GM19372 (cell line): ENCODE data around the gene ANKRD13D.
A peak's percentile ranks its signal among the peaks of the same experiment; 100 is the strongest.
"Not testable (repeated sequence)": the region's sequence is repeated elsewhere in the genome, so short reads cannot be mapped to it uniquely, and the experiment has no call there.

ENCODE experiments used
- ATAC-seq: cut with Tn5 transposase; IDR thresholded peaks from one replicate; pipeline ENCODE4 v1.9.1; 2021; ENCODE audit warnings: mild to moderate bottlenecking, low read depth, moderate library complexity; ENCODE audit not compliant: unreplicated experiment

The ANKRD13D gene

DNA sequence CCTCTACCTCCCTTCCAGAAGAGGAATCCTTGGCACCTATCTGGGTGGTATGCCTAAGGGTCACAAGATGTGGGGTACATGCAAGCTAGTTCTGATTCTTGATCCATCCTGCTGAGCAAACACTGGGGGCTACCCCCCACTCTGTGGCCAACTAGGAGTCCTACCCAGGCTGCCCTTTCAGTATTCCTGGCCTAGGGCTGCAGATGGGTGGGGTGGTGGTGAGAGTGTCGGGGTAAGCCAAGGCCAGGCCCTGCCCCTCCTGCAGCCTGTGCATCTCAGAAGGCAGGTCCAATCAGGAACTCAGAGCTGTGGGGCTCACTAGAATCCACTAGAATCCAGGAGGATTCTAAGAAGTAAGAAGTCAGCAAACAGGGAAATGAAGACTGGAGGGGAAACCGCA lies 25.1 kb downstream of the ANKRD13D start:
- ATAC-seq, result no peak

DNA sequence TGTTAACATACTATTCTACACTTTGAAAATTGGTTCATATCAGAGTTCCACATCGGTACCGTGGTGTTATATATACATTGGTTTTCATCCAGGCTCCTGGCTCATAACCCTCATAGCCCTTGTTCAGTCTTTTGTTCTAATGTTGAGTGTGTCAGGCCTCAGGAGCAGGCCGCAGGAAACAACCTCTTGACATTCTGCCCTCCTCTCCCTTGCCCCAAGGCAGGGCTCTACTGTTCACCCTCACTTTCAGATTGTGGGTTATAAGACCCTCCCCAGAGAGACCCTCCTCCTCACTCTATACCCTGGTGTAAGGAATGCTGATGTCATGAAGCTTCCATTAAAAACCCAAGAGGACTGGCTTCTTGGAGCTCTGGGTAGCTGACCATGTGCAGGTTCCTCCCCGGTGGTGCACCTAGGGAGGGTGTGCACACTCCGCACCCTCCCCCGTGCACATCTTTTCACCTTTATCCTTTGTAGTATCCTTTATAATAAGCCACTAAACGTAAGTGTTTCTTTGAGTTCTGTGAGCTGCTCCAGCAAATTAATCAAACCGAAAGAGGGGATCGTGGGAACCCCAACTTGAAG lies 26.3 kb downstream of the ANKRD13D start:
- no peak for ATAC-seq

DNA sequence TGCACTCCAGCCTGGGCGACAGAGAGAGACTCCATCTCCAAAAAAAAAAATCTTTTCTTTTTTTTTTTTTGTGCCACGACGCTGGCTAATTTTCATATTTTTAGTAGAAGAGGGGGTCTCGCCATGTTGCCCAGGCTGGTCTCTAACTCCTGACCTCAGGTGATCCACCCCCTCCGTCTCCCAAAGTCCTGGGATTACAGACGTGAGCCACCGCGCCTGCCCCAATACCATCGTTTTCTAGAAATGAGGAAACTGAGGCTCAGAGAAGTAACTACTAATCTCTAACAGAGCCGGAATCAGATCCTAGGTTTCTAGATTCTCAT lies 27.7 kb downstream of the ANKRD13D start:
- no peak for ATAC-seq

DNA sequence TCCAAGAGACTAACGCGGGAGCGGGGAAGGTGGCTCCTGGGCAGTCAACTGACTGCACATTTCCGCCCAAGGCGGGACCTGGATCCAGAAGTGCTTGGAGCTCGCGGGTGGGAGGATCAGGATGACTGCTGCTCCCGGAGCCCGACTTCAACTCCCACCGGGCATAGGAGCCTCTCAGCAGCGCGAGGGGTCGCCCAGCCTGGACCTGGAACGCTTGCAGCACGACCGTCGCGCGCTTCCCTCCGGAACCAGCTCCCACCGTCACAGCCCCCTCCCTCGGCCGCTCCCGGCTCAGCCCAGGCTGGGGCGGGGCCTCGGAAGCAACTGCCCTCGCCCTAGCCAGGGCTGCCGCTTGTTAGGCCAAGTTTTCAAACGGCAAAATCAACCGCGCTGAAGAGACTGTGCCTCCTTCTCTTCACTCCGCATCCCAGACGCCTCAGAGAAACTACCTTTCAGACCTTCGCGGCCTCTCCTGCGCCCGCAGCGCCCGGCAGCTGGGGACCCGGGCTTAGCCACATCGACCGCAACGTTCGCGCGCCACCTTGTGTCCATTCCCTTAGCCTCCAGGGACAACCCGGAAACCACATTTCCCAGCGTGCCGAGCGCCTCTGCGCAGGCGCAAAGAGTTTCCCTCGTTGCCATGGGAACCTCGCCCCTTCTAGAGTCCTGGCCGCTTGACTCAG lies 28.2 kb downstream of the ANKRD13D start:
- ATAC-seq, result peak; percentile 87

DNA sequence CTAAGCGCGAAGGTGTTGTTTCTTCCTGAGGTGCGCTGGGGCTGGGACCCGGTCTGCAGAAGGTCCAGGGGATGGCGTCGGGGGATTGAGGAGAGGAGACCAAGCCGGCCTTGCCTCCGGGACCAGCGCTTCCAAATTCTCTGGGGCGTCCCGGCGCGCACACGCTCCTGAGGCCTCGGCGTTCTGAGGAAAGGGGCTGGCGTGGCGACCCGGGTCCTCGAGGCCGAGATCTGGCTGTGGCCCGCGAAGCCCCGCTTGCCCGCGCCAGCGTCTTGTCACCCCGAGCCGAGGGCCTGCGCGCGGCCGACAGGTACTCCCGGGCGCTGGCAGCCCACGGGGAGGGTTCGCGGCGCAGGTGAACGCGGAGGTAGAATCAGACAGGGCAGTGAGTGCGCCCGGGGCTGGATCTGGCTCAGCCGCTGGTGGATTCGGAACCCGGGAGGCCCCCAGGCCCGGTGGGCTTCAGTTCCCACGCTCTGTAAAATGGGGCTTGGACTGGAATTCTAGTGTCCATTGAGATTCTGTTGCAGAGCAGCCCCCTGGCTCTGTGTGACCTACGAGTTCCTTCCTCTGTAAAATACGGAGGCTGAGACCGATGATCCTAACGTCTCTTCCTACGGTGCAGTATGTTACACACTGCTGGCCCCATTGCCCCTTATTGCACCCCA lies 28.9 kb downstream of the ANKRD13D start:
- peak; percentile 13 for ATAC-seq

DNA sequence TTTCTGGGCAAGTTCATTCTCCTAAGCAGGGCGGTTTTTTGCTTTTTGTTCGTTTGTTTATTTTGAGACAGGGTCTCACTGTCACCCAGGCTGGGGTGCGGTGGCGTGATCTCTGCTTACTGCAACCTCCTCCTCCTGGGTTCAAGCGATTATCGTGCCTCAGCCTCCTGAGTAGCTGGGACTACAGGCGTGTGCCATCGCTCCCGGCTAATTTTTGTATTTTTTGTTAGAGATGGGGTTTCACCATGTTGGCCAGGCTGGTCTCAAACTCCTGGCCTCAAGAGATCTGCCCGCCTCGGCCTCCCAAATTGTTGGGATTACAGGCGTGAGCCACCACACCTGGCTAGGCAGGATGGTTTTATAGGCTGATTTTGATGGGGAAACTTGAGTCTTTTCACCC lies 29.8 kb downstream of the ANKRD13D start:
- not testable (repeated sequence) for ATAC-seq

DNA sequence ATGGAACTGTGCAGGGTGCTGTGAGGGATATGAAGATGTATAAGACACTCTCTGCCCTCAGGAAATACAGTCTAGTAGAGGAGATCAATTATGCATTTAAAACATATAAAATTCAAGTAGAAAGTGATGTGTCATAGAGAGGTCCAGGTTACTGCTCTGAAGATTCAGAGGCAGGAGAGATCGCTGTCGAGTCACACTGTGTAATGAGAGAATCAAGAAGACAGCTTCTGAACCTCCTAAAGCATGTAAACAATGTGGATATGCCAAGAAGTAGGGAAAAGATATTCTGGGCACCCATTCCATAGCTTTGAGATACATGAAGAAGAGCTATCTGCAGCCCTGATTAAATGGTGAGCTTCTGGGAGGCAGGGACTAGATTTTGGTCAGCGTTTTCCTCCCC lies 30.9 kb downstream of the ANKRD13D start:
- no peak for ATAC-seq

DNA sequence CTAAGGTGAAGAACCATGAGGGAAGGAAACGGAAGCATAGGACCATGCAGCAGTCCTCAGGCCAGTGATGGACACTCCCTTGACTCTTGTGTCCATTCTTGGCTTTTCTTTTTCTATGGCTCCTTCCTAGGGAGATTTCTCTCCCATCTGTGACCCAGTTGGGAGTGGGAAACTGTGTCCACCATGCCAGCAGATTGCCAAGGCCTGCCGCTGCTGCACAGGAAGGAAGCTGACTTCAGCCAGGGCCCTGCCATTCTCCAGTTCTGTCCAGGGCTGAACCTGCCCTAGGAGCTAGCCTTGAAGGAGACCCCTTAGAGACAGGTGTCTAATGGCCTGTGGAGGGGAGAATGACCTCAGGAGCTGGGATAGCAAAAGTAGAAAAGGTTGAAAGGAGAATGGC lies 31.6 kb downstream of the ANKRD13D start:
- no peak for ATAC-seq

DNA sequence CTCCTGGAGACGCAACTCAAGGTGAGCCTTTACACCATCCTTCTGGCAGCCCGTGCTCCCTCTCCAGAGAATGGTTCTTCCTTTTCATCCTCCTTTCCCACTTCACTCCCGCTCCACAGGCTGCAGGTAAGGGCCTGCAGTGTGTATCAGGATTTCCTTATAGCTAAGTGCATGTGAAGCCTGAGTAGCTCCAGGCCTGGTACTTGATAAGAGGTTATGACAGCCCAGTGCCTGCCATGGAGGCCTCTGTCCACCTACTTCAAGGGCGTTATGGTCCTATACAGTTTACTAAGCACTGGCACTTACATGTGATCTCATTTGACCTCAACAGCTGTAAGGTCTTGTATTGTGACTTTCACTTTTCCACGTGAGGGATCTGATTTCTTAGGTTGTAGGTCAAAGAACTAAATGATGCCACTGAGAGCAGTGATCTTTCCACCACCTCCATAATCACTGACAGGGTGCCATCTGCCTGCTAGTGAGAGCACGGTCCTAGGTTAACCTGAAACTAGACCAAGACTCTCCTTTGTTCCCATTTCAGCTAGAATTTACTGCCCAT lies 32.3 kb downstream of the ANKRD13D start:
- no peak for ATAC-seq

DNA sequence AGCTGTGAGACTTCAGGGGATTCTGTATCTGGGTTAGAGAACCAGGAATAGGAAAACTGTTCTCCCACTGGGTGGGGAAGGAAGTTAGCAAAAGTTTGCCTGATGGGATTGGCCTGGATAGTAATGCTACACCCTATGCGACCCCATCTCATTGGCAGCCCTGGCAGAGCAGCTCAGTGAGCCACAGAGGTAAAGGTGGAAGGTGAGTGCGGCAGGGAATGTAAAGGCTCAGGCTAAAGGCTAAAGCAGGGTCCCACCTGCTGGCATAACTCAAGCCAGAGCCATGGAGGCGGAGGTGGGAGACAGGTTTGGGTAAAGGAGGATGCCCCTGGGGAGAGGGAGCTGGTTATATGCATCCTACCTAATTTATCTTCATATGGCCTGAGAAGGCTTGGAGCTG lies 32.9 kb downstream of the ANKRD13D start:
- no peak for ATAC-seq

DNA sequence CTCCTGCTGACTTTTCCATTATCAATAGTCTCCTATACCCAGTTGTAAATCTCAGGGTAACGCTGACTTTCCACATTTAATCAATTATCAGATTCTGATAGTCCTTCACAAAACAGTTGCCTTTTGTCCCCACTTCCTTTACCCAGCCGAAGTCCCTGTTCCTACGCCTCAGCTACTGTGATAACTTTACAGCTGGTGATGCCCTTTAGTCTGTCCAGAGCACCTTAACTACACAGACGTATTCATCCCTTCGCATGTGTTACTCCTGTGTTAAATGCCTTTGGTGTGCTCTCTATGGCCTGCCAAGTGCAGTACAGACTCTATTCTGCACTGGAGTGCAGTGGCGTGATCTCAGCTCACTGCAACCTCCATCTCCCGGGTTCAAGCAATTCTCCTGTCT lies 34.4 kb downstream of the ANKRD13D start:
- ATAC-seq, result no peak

DNA sequence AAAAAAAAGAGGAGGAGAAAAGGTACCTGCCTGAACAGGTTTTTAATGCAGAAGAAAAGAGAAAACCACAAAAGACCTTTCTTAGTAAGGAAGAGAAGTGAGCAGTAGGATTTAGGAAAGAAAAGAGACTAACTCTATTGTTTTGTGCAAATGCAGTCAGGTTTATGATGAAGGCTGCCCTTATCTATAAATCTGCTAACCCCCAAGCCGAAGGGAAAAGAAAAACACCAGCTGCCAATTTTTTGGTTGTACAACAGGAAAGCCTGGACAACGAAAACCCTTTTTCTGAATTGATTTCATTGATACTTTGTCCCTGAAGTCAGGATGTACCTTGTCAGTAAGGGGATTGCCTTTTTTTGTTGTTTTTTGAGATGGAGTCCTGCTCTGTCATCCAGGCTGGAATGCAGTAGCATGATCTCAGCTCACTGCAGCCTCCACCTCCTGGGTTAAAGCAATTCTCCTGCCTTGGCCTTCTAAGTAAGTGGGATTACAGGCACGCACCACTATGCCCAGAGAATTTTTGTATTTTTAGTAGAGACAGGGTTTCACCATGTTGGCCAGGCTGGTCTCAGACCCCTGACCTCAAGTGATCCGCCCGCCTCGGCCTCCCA lies 43.1 kb downstream of the ANKRD13D start:
- no peak for ATAC-seq

DNA sequence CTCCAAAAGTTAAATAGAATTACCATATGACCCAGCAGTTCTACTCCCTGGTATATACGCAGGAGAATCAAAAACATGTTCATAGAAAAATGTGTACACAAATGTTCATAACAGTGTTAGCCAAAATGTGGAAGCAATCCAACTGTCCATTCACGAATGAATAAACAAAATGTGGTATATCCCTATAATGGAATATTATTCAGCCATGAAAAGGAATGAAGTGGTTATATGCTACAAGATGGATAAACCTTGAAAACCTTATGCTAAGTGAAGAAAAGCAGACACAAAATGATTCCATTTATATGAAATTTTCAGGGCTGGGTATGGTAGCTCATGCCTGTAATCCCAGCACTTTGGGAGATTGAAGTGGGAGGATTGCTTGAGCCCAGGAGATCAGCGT lies 48.2 kb downstream of the ANKRD13D start:
- ATAC-seq, result no peak

DNA sequence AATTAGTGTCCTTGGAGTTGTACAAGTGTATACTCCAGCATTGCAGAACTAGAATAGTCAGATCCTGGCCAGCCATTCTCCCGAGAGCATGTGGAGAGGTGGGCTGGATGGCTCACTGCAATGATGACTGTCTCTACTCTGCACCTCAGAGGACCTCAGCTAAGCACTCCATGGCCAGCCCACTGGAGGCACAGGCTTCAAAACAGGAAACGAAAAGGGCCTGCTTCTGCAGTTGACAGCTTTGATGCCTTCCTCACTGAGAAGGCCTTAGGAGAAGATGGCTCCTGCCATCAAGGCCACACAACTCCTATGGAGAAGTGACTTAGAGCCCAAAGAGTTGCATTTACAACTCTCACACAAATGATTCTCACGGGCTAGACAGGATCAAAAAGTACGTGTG lies 55.2 kb downstream of the ANKRD13D start:
- no peak for ATAC-seq

DNA sequence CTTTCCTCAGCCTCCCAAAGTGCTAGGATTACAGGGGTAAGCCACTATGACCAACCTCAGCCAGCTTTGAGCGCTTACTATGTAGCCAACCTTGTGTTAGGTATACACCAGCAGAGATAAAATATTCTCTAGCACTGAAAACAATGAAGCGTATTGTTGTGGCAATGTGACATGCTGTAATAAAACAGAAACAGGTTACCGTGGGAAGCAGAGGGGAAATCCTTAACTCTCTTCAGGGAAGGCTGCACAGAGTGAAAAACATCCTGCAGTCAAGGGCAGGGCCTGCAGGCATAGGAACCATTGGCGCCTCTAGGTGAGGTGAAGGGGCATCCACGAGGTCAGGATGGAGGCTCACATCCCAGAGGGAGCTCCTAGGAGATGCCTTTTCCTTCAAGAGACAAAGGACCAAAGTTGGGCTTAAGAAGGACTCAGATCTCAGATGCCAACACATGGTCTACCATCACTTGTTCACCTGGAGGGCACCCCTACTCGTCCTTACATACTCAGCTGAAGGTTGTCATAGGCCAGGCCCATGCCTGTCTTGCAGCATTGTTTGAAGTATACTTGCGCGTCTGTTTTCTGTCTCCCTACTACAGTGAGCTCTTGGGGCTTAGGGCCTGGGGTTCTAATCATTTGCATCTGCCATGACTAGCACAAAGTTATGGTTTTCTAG lies 56.3 kb downstream of the ANKRD13D start:
- ATAC-seq, result no peak

DNA sequence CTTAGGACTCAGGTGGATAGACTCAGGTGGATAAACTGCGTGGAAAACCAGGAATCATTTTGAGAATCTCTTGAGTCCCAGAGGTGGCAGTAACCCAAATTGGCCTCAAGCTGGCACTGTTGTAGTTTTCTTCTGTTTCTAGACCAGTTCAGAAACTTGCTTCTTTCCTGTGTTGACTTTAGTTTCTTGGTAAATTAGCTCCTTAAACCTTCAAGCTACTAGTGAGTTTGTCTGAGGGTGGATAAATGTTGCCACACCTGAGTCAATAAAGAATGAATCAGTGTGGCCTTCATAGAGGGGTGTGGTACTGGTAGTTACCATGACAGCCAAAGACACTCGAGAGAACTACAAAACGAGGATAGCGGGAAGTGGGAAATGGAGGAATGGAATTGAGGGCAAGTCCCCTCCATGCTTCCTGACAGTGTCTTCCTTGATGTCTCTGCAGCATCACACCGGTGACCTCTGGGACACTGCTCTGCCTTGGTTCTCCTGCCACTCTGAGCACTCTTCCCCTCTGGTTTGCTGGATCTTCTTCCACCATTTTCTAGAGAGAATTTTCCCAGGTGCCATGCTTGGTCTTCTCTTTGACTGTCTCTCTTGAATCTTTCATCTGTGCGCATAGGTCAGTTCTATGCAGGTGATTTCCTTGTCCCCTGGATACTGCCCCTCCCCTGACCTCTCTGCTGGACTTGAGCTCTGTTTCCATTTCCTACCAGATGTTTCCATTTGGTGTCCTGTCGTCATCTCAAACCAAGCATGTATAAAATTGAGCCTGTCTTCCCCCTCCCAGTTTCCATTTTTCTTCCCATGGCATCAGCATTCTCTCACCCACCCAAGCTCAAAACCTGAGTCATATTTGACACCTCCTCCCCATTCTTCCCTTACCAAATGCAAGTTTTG lies 57.1 kb downstream of the ANKRD13D start:
- ATAC-seq, result no peak

DNA sequence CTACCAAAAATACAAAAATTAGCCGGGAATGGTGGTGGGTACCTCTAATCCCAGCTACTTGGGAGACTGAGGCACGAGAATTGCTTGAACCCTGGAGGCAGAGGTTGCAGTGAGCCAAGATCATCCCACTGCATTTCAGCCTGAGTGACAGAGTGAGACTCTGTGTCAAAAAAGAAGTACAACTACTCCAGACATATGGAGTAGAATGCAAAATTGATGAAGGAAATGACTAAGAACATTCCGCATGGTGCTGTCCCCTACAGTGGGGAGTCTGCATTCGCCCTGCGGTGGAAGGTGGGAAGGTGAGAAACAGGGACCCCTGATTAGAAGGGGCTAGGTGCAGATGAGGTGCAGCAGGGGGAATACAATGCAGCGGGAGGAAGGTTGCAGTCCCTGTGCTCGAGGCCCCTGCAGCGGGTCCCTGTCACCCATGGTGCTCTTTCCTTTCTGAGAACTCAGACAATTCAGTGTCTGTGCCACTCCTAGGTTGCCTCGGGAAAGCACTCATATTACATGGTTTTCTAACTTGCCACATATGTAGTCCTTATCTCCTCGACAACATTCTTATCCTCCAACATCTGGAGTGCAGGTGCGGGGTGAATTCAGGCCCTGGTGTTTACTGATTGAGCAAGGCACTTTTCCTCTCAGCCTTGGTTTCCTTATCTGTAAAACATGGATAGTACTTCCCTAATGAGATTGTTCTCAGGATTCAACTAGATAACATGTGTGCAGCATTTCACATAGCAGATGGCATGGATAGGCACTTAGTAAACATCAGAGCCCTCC lies 59.1 kb downstream of the ANKRD13D start:
- ATAC-seq, result no peak

DNA sequence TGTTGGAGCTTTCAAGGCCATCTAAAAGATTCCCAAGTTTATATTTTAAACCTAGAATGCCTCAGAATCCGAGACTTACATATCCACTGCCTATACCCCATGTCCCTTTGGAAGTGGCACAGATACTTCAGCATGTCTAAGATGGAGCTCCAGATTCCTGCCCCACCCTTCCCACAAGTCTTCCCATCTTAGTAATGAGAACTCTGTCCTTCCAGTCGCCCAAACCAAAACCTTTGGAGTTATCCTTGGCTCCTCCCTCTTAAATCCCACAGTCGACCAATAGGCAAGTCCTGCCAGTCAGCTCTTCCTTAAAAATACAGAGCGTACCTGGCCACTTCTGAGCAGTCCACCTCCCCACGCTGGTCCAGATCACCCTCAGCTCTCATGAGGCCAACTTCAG lies 59.9 kb downstream of the ANKRD13D start:
- ATAC-seq, result no peak

DNA sequence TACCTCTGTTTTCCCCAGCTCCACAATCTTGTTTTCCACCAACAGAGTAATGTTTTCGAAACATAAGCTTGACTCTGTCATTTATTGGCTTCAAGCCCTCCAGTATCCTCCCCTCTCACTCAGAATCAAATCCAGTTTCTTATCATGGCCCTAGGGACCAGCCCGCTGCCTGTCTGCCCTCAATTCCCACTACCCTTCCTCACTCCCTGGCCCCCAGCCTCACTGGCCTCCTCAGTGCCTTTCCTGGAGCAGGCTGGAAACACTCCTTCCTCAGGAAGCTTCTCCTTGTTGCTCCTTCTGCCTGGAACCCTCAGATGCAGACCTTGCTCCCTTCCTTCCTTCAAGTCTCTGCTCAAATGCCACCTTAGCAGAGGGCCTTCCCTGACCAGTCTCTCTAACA lies 60.4 kb downstream of the ANKRD13D start:
- ATAC-seq, result no peak
